ENCODE measurements around the gene CROCC2. TPM values are rescaled to one million over a fixed set of nuclear protein-coding genes. Genes with fewer than 3 reads are reported as not detected.

CROCC2 gene
- total and polyA plus RNA-seq, 2 donors (not counting 1 experiment from before 2014, with no cell fraction given): not detected

DNA sequence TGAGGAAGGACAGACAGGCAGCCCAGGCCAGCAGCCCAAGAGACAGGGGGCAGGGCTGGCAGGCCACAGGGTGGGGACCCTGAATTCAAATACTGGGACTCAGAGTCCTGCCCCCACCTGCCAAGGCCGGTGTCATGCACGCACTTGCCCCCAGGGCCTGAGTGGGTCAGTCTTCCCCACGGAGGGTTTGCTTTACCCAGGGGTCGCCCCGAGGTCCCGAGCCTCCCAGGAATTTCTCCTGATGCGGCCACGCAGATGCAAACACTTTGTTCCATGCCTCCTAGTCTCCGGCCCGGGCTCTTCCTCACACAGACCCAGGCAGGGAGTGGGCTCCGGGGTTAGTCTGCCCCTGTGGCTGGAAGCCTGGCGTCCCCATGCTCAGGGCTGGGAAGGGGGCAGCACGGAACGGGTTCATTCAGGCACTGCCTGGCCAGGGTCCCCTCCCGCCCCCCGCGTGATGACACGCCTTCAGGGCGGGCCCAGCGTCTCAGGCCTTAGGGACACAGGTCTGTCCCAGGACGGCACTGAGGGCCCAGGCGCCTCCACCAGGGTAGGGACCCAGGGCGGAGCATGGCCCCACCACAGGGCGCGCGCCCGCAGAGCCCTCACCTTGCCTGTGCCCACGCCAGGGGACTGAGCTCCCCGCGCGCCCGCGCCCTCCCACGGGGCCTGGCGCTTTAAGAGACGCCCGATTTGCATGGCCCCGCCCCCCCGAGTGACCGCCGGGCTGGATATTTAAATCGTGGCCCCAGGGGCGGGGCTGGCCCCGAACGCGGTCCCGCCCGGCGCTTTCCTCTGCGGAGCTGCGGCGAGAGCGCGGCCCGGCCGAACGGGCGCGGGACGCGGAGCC, 91.9 kb downstream of the CROCC2 start, which contains the start of gene SNED1:
SNED1 (plus strand) TSS at position 763 of the 850 bp plus-strand sequence. CDS start 220 bp downstream, outside the sequence.
- TF ChIP-seq, protein P1, sequence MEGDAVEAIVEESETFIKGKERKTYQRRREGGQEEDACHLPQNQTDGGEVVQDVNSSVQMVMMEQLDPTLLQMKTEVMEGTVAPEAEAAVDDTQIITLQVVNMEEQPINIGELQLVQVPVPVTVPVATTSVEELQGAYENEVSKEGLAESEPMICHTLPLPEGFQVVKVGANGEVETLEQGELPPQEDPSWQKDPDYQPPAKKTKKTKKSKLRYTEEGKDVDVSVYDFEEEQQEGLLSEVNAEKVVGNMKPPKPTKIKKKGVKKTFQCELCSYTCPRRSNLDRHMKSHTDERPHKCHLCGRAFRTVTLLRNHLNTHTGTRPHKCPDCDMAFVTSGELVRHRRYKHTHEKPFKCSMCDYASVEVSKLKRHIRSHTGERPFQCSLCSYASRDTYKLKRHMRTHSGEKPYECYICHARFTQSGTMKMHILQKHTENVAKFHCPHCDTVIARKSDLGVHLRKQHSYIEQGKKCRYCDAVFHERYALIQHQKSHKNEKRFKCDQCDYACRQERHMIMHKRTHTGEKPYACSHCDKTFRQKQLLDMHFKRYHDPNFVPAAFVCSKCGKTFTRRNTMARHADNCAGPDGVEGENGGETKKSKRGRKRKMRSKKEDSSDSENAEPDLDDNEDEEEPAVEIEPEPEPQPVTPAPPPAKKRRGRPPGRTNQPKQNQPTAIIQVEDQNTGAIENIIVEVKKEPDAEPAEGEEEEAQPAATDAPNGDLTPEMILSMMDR (IDR thresholded peaks at IDR 0.05): no peak
- no peak for TF ChIP-seq EZH2 (IDR thresholded peaks at IDR 0.05; ENCODE audit: borderline replicate concordance, insufficient read depth, low read depth, low read length, poor library complexity, severe bottlenecking)
- ChIA-PET POLR2A (no interaction called here), CTCF (no interaction called here)
- Mint-ChIP-seq H3K27ac (no peak within 1 kb of the TSS), H3K9me3 (ENCODE audit: insufficient read depth) (no peaks in the 10 kb centered on the region), H3K4me3 (peak within 1 kb of the TSS; percentile 74), H3K4me1 (peaks cover 11% of the 10 kb centered on the region), H3K27me3 (peaks cover 33% of the 10 kb centered on the region)
- peak within 1 kb of the TSS; percentile 74 for H3K4me2 ChIP-seq (replicated peaks; ENCODE audit: low read depth, low read length, poor library complexity, severe bottlenecking)
- intact Hi-C loops (cut with micrococcal nuclease): loop anchor here (1.0 to 5.0 kb wide), 3 partner anchors 43 to 152 kb away; partner anchors contain the start of gene PPP1R7
- H3K4me1 ChIP-seq (ENCODE audit: control insufficient read depth in 2 of 2, insufficient read depth in 2 of 2, low read length in 2 of 2): peaks cover 7 to 8% of the 10 kb centered on the region in 2 donors
- peak; percentile 76 for DNase-seq
- no peak within 1 kb of the TSS for H3K27ac ChIP-seq (ENCODE audit: low read length in 2 of 2)
- H2AFZ ChIP-seq (ENCODE audit: insufficient read depth, low read depth, low read length, poor library complexity, severe bottlenecking): peak within 1 kb of the TSS; percentile 56
- no peaks in the 10 kb centered on the region for H3K36me3 ChIP-seq (replicated peaks in 1 of 2; ENCODE audit: control extremely low read depth in 1 of 2, control insufficient read depth in 1 of 2, extremely low read depth in 1 of 2, insufficient read depth in 2 of 2, low read length in 1 of 2)
- WGBS (ENCODE audit: insufficient coverage): 9% methylated on average over 61 of the region's 61 CpGs
- peak within 1 kb of the TSS; percentile 52 for H3K9ac ChIP-seq (ENCODE audit: low read length)
- no peaks in the 10 kb centered on the region for H3K79me2 ChIP-seq (ENCODE audit: control insufficient read depth, insufficient read depth, low read length)
- ATAC-seq (ENCODE audit: low read depth): peak; percentile 88
- peaks cover 0 to 17% (median under 1%) of the 10 kb centered on the region in 3 donors for H3K9me3 ChIP-seq (ENCODE audit: control extremely low read depth in 1 of 3, control insufficient read depth in 2 of 3, insufficient read depth in 1 of 3, low read length in 2 of 3)
- H4K20me1 ChIP-seq (ENCODE audit: control insufficient read depth, insufficient read depth, low read length, poor library complexity, severe bottlenecking): no peaks in the 10 kb centered on the region
- peak within 1 kb of the TSS in 4 of 5 experiments; percentile 17 to 46 (median 36) for H3K4me3 ChIP-seq (ENCODE audit: control extremely low read depth in 1 of 5, extremely low read depth in 1 of 5, insufficient read depth in 1 of 5, low read depth in 2 of 5, low read length in 4 of 5)
- H3K27me3 ChIP-seq (replicated peaks in 1 of 4; ENCODE audit: control extremely low read depth in 1 of 4, control insufficient read depth in 3 of 4, insufficient read depth in 4 of 4, low read length in 3 of 4): peaks cover 0 to 37% (median 8%) of the 10 kb centered on the region in 4 experiments

DNA sequence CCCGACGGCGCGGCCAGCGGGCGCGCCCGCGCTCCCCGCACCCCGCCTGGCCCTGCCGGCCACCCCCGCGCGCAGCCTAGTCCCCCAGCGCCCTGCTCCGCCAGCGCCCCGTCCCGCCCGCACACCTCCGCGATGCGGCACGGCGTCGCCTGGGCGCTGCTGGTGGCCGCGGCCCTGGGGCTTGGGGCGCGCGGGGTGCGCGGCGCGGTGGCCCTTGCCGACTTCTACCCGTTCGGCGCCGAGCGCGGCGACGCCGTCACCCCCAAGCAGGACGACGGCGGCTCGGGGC, 92.5 kb downstream of the CROCC2 start:
- peak overlapping the region; percentile 74 for H3K4me2 ChIP-seq (replicated peaks; ENCODE audit: low read depth, low read length, poor library complexity, severe bottlenecking)
- peaks cover 0 to 37% (median 8%) of the 10 kb centered on the region in 4 experiments for H3K27me3 ChIP-seq (replicated peaks in 1 of 4; ENCODE audit: control extremely low read depth in 1 of 4, control insufficient read depth in 3 of 4, insufficient read depth in 4 of 4, low read length in 3 of 4)
- Mint-ChIP-seq H3K4me3 (peak overlapping the region; percentile 67), H3K27me3 (peaks cover 33% of the 10 kb centered on the region), H3K4me1 (peaks cover 11% of the 10 kb centered on the region), H3K9me3 (ENCODE audit: insufficient read depth) (no peaks in the 10 kb centered on the region), H3K27ac (no peak overlapping the region)
- H3K9me3 ChIP-seq (ENCODE audit: control extremely low read depth in 1 of 3, control insufficient read depth in 2 of 3, insufficient read depth in 1 of 3, low read length in 2 of 3): peaks cover 0 to 22% (median 6%) of the 10 kb centered on the region in 3 donors
- no peak overlapping the region for H3K9ac ChIP-seq (ENCODE audit: low read length)
- peak overlapping the region in 1 of 5 experiments; percentile 45 for H3K4me3 ChIP-seq (ENCODE audit: control extremely low read depth in 1 of 5, extremely low read depth in 1 of 5, insufficient read depth in 1 of 5, low read depth in 2 of 5, low read length in 4 of 5)
- ChIA-PET POLR2A (no interaction called here), CTCF (no interaction called here)
- H3K27ac ChIP-seq (ENCODE audit: low read length in 2 of 2): no peak overlapping the region
- no peaks in the 10 kb centered on the region for H3K36me3 ChIP-seq (replicated peaks in 1 of 2; ENCODE audit: control extremely low read depth in 1 of 2, control insufficient read depth in 1 of 2, extremely low read depth in 1 of 2, insufficient read depth in 2 of 2, low read length in 1 of 2)
- no peak overlapping the region for H2AFZ ChIP-seq (ENCODE audit: insufficient read depth, low read depth, low read length, poor library complexity, severe bottlenecking)
- TF ChIP-seq, protein P1 (IDR thresholded peaks at IDR 0.05): no peak
- TF ChIP-seq EZH2 (IDR thresholded peaks at IDR 0.05; ENCODE audit: borderline replicate concordance, insufficient read depth, low read depth, low read length, poor library complexity, severe bottlenecking): no peak
- intact Hi-C loops (cut with micrococcal nuclease): loop anchor here (1.0 to 5.0 kb wide), 3 partner anchors 43 to 152 kb away; partner anchors contain the start of gene PPP1R7
- peaks cover 7 to 8% of the 10 kb centered on the region in 2 donors for H3K4me1 ChIP-seq (ENCODE audit: control insufficient read depth in 2 of 2, insufficient read depth in 2 of 2, low read length in 2 of 2)
- no peaks in the 10 kb centered on the region for H4K20me1 ChIP-seq (ENCODE audit: control insufficient read depth, insufficient read depth, low read length, poor library complexity, severe bottlenecking)
- peak; percentile 42 for DNase-seq
- no peak for ATAC-seq (ENCODE audit: low read depth)
- WGBS (ENCODE audit: insufficient coverage): 2% methylated on average over 51 of the region's 51 CpGs
- no peaks in the 10 kb centered on the region for H3K79me2 ChIP-seq (ENCODE audit: control insufficient read depth, insufficient read depth, low read length)

All from B cell (primary cell).